OCI-LY1 (cell line): ENCODE data around the gene CABYR.

Experiments used
- H2AFZ ChIP-seq: fragments of 200-600 bp; sonication (generic), shearing (Covaris generic); 2 replicates; pipeline ENCODE4 v1.6.0; 2014; ENCODE audit warnings: antibody characterized with exemption, mild to moderate bottlenecking, low read length
- H3F3A ChIP-seq: fragments of 200-600 bp; sonication (generic), shearing (Covaris generic); 2 replicates; pipeline ENCODE4 v1.6.0; 2014; ENCODE audit warnings: mild to moderate bottlenecking, antibody characterized with exemption, low read length, moderate library complexity; ENCODE audit not compliant: insufficient read depth
- H3K27ac ChIP-seq: fragments of 200-600 bp; sonication (generic); 2 replicates; pipeline ENCODE4 v1.5.1; 2014; ENCODE audit warnings: low read length, mixed run types, mild to moderate bottlenecking, low read depth; ENCODE audit not compliant: poor library complexity, severe bottlenecking
- H3K27me3 ChIP-seq: fragments of 200-600 bp; sonication (generic); 2 replicates; pipeline ENCODE4 v1.6.0; 2014; ENCODE audit warnings: antibody characterized with exemption, mild to moderate bottlenecking, low read length, moderate library complexity; ENCODE audit not compliant: insufficient read depth
- H3K36me3 ChIP-seq: fragments of 200-600 bp; sonication (generic); 2 replicates; pipeline ENCODE4 v1.6.1; 2014; ENCODE audit warnings: mild to moderate bottlenecking, antibody characterized with exemption, low read length, moderate library complexity, mixed read lengths; ENCODE audit not compliant: insufficient read depth
- H3K4me1 ChIP-seq: fragments of 200-600 bp; sonication (generic); 2 replicates; pipeline ENCODE4 v1.5.1; 2014; ENCODE audit warnings: mild to moderate bottlenecking, low read length, moderate library complexity; ENCODE audit not compliant: insufficient read depth, severe bottlenecking
- H3K4me2 ChIP-seq: fragments of 200-600 bp; sonication (generic), shearing (Covaris generic); 2 replicates; pipeline ENCODE4 v1.6.1; 2014; ENCODE audit warnings: low read length
- H3K4me3 ChIP-seq: fragments of 200-600 bp; sonication (generic); 2 replicates; pipeline ENCODE4 v1.5.1; 2014; ENCODE audit warnings: low read length, low read depth, mild to moderate bottlenecking, mixed read lengths; ENCODE audit not compliant: poor library complexity, severe bottlenecking
- H3K79me2 ChIP-seq: fragments of 200-600 bp; shearing (Covaris generic); 2 replicates; pipeline ENCODE4 v1.6.1; 2016; ENCODE audit warnings: mixed run types, low read length, mixed read lengths; ENCODE audit not compliant: insufficient read depth
- H3K9ac ChIP-seq: fragments of 200-600 bp; sonication (generic), shearing (Covaris generic); 2 replicates; pipeline ENCODE4 v1.6.1; 2014; ENCODE audit warnings: mild to moderate bottlenecking, low read length, mixed read lengths
- H3K9me2 ChIP-seq: fragments of 200-600 bp; sonication (generic), shearing (Covaris generic); 2 replicates; pipeline ENCODE4 v1.6.1; 2014; ENCODE audit warnings: low read depth, mild to moderate bottlenecking, low read length, mixed read lengths
- H3K9me3 ChIP-seq: fragments of 200-600 bp; shearing (Covaris generic); 2 replicates; pipeline ENCODE4 v1.6.1; 2014; ENCODE audit warnings: low read length, mixed read lengths
- H4K20me1 ChIP-seq: fragments of 200-600 bp; sonication (generic), shearing (Covaris generic); 2 replicates; pipeline ENCODE4 v1.6.0; 2016; ENCODE audit warnings: mild to moderate bottlenecking, low read length; ENCODE audit not compliant: insufficient read depth
- EZH2 ChIP-seq: fragments of 200-600 bp; sonication (generic), shearing (Covaris generic); IDR thresholded peaks from 2 replicates; pipeline ENCODE4 v1.8.0; 2017; ENCODE audit warnings: borderline replicate concordance, mixed run types, mild to moderate bottlenecking, antibody characterized with exemption, low read length, moderate library complexity, mixed read lengths
- TF ChIP-seq, protein P1 (sequence below): fragments of 200-600 bp; sonication (generic), shearing (Covaris generic); IDR thresholded peaks from 2 replicates; pipeline ENCODE4 v1.5.1; 2017; ENCODE audit warnings: mild to moderate bottlenecking, antibody characterized with exemption, low read length, moderate library complexity, mixed read lengths

Gene CABYR

DNA sequence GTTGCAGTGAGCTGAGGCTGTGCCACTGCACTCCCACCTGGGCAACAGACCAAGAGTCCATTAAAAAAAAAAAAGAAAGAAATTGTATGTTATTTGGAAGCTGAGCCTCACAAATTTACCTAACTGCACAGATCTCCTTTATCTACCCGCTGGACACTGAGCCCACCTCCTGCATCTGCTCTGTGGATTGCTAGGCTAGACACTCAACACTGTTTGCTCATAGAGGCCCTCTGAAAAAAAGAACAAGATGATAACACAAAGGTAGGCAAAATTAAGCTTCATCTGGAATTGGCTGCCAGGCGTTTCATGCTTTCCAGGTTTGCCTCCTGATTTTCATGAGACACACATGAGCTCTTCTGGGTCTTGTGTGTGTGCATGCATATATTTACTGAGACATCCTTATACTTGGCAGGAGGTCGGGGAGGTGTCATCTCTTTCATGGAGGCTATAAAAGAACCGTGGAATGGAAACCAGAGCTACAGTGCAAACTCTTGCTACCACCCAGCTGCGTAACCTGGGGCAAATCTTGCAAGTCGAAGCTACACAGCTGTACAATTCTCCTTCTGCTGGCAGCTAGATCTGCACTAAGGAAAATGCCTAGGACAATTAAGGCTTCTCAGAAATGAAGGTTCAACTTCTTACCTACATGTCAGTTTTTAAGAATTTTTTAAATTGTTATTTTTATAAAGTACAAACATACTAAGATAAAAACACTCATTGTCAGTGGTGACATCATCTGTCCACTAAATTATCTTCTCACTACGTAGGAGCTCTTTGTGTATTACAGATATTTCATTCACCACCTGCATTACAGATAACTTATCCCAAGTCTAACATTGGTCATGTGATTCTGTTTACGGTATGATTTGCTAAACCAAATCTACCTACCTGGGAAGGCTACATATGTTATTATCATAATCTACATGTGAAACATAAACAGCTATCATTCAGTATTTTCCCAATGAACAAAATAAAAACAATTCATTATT, 63.1 kb downstream of the CABYR start:
- Histone ChIP-seq H3K36me3 (no peaks in the 10 kb centered on the region), H3K9me3 (no peaks in the 10 kb centered on the region), H3K27ac (no peak overlapping the region), H3K9me2 (no peaks in the 10 kb centered on the region), H3K4me3 (no peak overlapping the region), H3F3A (no peaks in the 10 kb centered on the region), H4K20me1 (no peaks in the 10 kb centered on the region), H3K4me2 (no peak overlapping the region), H2AFZ (no peak overlapping the region), H3K4me1 (no peaks in the 10 kb centered on the region), H3K27me3 (no peaks in the 10 kb centered on the region), H3K9ac (no peak overlapping the region), H3K79me2 (no peaks in the 10 kb centered on the region)
- TF ChIP-seq EZH2 = no peak
- TF ChIP-seq, protein P1, sequence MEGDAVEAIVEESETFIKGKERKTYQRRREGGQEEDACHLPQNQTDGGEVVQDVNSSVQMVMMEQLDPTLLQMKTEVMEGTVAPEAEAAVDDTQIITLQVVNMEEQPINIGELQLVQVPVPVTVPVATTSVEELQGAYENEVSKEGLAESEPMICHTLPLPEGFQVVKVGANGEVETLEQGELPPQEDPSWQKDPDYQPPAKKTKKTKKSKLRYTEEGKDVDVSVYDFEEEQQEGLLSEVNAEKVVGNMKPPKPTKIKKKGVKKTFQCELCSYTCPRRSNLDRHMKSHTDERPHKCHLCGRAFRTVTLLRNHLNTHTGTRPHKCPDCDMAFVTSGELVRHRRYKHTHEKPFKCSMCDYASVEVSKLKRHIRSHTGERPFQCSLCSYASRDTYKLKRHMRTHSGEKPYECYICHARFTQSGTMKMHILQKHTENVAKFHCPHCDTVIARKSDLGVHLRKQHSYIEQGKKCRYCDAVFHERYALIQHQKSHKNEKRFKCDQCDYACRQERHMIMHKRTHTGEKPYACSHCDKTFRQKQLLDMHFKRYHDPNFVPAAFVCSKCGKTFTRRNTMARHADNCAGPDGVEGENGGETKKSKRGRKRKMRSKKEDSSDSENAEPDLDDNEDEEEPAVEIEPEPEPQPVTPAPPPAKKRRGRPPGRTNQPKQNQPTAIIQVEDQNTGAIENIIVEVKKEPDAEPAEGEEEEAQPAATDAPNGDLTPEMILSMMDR = no peak

DNA sequence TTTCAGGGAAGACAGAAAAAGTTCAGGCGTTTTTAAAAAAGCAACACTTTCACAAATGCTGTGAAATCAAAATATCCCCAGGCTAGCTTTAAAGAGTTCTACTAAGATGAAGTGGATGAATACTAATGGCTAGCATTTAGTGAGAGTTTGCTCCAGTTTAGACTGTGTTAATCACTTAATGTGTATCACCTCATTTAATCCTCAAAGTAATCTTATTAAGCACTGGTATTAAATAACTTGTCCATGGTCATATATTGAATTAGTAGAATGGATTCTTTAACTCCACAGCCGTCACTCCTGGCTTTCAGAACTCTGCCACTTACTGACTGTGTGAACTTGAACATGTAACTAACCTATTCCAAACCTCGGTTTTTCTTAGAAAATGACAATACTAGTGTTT, 66.0 kb downstream of the CABYR start:
- no peak overlapping the region for H3K4me3 ChIP-seq
- H3K79me2 ChIP-seq = no peaks in the 10 kb centered on the region
- no peaks in the 10 kb centered on the region for H3F3A ChIP-seq
- H3K9ac ChIP-seq = no peak overlapping the region
- no peaks in the 10 kb centered on the region for H4K20me1 ChIP-seq
- H2AFZ ChIP-seq = no peak overlapping the region
- no peak for TF ChIP-seq EZH2
- no peaks in the 10 kb centered on the region for H3K9me2 ChIP-seq
- no peaks in the 10 kb centered on the region for H3K4me1 ChIP-seq
- H3K27me3 ChIP-seq = no peaks in the 10 kb centered on the region
- H3K27ac ChIP-seq = no peak overlapping the region
- H3K9me3 ChIP-seq = no peaks in the 10 kb centered on the region
- H3K36me3 ChIP-seq = no peaks in the 10 kb centered on the region
- H3K4me2 ChIP-seq = no peak overlapping the region

DNA sequence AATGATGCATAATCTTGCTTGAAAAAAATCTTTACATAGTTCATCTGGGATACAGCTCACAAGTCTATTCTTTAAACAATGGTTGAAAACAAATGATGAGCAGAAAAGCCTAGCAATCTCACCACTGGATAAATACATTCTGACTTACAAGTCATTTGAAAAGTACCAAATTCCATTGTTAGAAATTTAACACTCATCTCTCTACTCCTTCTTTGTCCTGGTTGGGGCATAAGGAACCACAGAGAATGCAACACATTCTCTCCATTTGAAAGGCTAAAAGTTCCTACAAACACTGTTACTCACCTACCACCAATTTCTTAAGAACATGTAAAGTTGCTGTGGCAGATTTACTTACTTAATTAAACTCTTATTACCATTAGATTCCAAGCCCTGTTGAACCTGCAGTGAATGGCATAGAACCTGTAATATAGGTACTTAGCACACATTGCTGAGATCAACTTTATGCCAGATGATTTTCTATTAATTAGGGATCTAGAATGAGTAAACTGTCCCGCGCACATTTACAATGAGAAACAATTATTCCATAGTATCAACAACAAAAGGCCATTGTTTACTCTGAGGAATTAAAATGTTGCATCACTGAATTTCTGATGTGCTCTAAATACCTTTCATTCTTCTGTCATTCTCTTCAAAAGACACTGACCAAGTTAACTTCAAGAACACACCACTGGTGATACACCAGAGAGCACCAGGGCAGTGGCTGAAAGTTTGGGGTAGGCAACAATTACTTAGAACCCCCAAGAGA, 69.6 kb downstream of the CABYR start:
- H3K9me2 ChIP-seq = no peaks in the 10 kb centered on the region
- H3K27me3 ChIP-seq = no peaks in the 10 kb centered on the region
- no peak overlapping the region for H2AFZ ChIP-seq
- H3K79me2 ChIP-seq = no peaks in the 10 kb centered on the region
- no peaks in the 10 kb centered on the region for H4K20me1 ChIP-seq
- H3K4me1 ChIP-seq = no peaks in the 10 kb centered on the region
- no peak overlapping the region for H3K4me3 ChIP-seq
- no peaks in the 10 kb centered on the region for H3K36me3 ChIP-seq
- no peaks in the 10 kb centered on the region for H3K9me3 ChIP-seq
- no peak overlapping the region for H3K9ac ChIP-seq
- TF ChIP-seq EZH2 = no peak
- TF ChIP-seq, protein P1 = no peak
- no peak overlapping the region for H3K4me2 ChIP-seq
- no peak overlapping the region for H3K27ac ChIP-seq
- no peaks in the 10 kb centered on the region for H3F3A ChIP-seq
